PFSK-1 (cell line): ENCODE data around the gene CNTFR.

Experiments used
- FOXP2 ChIP-seq: optimal IDR thresholded peaks from 2 replicates; pipeline ENCODE3; 2011; ENCODE audit warnings: borderline replicate concordance, control low read depth, inconsistent platforms; ENCODE audit not compliant: insufficient read depth; ENCODE audit errors: extremely low read length, extremely low read depth
- POLR2AphosphoS5 ChIP-seq: IDR thresholded peaks from 2 replicates; pipeline ENCODE4 v1.6.1; 2012; ENCODE audit warnings: low read depth, mild to moderate bottlenecking, control low read depth, low read length, moderate library complexity
- SIN3A ChIP-seq: IDR thresholded peaks from 2 replicates; pipeline ENCODE4 v1.6.1; 2012; ENCODE audit warnings: mild to moderate bottlenecking, low read length, moderate library complexity, borderline replicate concordance; ENCODE audit not compliant: insufficient read depth
- TAF1 ChIP-seq: IDR thresholded peaks from 2 replicates; pipeline ENCODE4 v1.6.1; 2012; ENCODE audit warnings: low read length, control low read depth, borderline replicate concordance; ENCODE audit not compliant: insufficient read depth
- TF ChIP-seq, protein P1 (sequence below), 2 experiments: IDR thresholded peaks; 2 replicates each; pipeline versions ENCODE4 v1.6.1 to v1.8.0; 2011 to 2012; ENCODE audit warnings: low read depth in 2 of 2, low read length in 2 of 2, control low read depth in 1 of 2, inconsistent platforms in 1 of 2, mild to moderate bottlenecking in 1 of 2, moderate library complexity in 1 of 2; ENCODE audit not compliant: insufficient read depth in 1 of 2

CNTFR gene

DNA sequence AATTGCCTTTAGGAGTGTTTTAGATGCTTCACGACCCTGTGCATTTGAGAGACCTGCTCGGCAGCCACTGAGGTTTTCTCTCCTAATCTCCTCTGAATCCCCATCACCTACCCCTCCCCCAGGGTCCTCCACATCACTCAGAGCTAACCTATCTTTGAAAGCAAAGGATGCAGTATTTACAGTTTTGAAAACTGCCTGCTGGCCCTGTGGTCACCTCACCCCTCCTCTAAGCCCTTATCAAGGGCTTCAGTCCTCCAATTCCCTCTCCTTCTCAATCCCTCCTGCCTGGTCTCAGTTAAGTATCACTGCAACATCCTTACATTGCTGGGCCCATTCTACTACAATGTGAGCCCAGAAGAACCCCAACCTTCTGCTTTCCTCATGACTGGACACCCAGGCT lies 17.8 kb upstream of the CNTFR start:
- TF ChIP-seq SIN3A (no peak), TAF1 (no peak), POLR2AphosphoS5 (no peak), FOXP2 (no peak)
- TF ChIP-seq, protein P1, sequence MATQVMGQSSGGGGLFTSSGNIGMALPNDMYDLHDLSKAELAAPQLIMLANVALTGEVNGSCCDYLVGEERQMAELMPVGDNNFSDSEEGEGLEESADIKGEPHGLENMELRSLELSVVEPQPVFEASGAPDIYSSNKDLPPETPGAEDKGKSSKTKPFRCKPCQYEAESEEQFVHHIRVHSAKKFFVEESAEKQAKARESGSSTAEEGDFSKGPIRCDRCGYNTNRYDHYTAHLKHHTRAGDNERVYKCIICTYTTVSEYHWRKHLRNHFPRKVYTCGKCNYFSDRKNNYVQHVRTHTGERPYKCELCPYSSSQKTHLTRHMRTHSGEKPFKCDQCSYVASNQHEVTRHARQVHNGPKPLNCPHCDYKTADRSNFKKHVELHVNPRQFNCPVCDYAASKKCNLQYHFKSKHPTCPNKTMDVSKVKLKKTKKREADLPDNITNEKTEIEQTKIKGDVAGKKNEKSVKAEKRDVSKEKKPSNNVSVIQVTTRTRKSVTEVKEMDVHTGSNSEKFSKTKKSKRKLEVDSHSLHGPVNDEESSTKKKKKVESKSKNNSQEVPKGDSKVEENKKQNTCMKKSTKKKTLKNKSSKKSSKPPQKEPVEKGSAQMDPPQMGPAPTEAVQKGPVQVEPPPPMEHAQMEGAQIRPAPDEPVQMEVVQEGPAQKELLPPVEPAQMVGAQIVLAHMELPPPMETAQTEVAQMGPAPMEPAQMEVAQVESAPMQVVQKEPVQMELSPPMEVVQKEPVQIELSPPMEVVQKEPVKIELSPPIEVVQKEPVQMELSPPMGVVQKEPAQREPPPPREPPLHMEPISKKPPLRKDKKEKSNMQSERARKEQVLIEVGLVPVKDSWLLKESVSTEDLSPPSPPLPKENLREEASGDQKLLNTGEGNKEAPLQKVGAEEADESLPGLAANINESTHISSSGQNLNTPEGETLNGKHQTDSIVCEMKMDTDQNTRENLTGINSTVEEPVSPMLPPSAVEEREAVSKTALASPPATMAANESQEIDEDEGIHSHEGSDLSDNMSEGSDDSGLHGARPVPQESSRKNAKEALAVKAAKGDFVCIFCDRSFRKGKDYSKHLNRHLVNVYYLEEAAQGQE (IDR thresholded peaks at IDR 0.05; ENCODE audit: insufficient read depth in 1 of 2, low read depth in 2 of 2, low read length in 2 of 2) = no peak

DNA sequence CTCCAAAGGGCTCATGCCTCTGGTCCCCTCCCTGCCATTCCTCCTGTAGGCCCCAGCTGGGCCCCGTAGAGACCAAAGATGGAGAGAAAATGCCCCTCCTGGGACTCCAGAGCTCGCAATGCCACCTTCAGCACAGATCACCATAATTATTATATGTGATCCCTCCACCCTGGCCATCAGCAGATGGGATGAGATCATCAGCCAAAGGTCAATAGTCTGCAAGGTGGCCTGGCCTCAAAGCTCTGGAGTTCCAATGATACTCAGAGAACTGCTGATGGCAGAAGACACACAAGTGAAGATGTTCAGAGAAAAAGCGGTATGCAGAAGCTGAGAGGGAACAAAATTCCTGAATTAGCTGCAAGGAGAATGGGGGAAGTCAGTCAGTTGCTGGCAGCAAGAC lies 17.4 kb upstream of the CNTFR start:
- TF ChIP-seq SIN3A (no peak), FOXP2 (no peak), POLR2AphosphoS5 (no peak), TAF1 (no peak)
- TF ChIP-seq, protein P1 (IDR thresholded peaks at IDR 0.05; ENCODE audit: insufficient read depth in 1 of 2, low read depth in 2 of 2, low read length in 2 of 2) = no peak

DNA sequence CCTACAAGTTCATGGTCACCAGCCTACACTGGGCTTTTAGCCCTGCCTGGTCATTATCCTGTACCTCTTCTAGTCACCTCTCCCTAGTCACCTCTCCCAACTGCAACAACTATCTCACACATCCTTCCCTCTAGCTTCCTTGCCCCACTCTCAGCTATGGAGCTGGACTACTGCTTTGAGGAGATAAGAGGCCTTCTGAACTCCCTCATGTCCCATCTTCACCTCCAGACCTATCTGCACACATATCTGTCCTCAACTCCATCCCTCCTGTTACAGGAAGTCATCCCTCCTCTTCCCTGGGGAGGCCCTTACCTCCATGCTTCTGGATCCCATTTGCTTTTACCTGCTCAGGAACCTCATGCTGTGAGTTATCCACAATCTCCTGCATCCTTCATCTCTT lies 16.7 kb upstream of the CNTFR start:
- TF ChIP-seq, protein P1 (IDR thresholded peaks at IDR 0.05; ENCODE audit: insufficient read depth in 1 of 2, low read depth in 2 of 2, low read length in 2 of 2) = no peak
- TF ChIP-seq POLR2AphosphoS5 = no peak
- TF ChIP-seq TAF1 = no peak
- TF ChIP-seq FOXP2 = no peak
- no peak for TF ChIP-seq SIN3A

DNA sequence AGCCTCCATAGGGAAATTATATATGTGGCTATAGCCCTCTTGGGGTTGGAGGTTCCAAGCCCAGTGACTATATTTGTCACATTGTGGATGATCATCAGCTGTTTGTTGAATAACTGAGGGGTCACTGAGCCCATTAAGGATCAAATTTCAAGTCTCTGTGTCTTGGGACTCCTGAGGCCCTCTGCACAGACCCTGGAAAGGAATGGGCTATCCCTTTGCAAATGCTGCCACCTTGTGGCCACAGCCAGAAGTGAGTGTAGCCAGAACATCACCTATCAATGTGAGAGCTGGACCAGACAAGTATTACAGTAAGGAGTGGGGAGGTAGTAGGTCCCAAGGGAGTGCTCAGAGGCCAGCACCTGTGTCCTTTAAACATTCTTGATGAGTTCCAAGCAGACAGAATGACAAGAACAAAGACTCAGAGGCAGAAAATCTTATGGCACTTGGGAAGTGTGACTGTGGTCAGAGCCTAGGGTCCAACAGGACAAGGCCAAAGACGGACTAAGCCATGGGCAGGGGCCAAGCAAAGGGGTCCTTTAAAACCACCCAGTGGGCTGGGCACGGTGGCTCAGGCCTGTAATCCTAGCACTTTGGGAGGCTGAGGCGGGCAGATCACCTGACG lies 14.2 kb upstream of the CNTFR start:
- TF ChIP-seq SIN3A (no peak), TAF1 (no peak), POLR2AphosphoS5 (no peak), FOXP2 (no peak)
- TF ChIP-seq, protein P1 (IDR thresholded peaks at IDR 0.05; ENCODE audit: insufficient read depth in 1 of 2, low read depth in 2 of 2, low read length in 2 of 2) = no peak
